Thyroid gland (tissue), 4 donors: ENCODE measurements around the gene PMS1. TPM values are rescaled to one million over a fixed set of nuclear protein-coding genes. Genes with fewer than 3 reads are reported as not detected.

ENCODE experiments used
- DNase-seq, 2 donors: peaks; one replicate each; pipeline ENCODE4 v3.0.0-alpha.2; 2019
- H3K27ac ChIP-seq, 3 donors: fragments of 200-600 bp; sonication (generic); 1 replicate in 2 of 3; 2 replicates in 1 of 3; pipeline ENCODE4 v1.5.1; 2016 to 2019; ENCODE audit warnings: mild to moderate bottlenecking in 1 of 3, moderate library complexity in 1 of 3
- H3K27me3 ChIP-seq: fragments of 200-600 bp; sonication (generic); one replicate; pipeline ENCODE4 v1.5.1; 2019
- H3K36me3 ChIP-seq, 2 donors: fragments of 200-600 bp; sonication (generic); one replicate each; pipeline ENCODE4 v1.5.1; 2016 to 2019
- H3K4me1 ChIP-seq, 2 donors: fragments of 200-600 bp; sonication (generic); one replicate each; pipeline ENCODE4 v1.5.1; 2017 to 2019
- H3K4me3 ChIP-seq, 3 donors: fragments of 200-600 bp; sonication (generic); replicated peaks in 1 of 3; 1 replicate in 2 of 3; 2 replicates in 1 of 3; pipeline ENCODE4 v1.5.1; 2016; ENCODE audit warnings: mild to moderate bottlenecking in 1 of 3
- H3K9me3 ChIP-seq: fragments of 200-600 bp; sonication (generic); one replicate; pipeline ENCODE4 v1.5.1; 2017
- POLR2A ChIP-seq, 2 donors: fragments of 450-650 bp; IDR thresholded peaks; one replicate each; pipeline ENCODE4 v1.6.1; 2017; ENCODE audit warnings: antibody characterized with exemption in 2 of 2, mild to moderate bottlenecking in 2 of 2, moderate library complexity in 1 of 2
- WGBS, 2 donors: methylation state at CpG; one replicate each; pipeline ENCODE4 v1.1.5; 2017; 5-methylcytosine and 5-hydroxymethylcytosine counted together
- intact Hi-C: fragments of 100-400 bp; cut with DNase I; formaldehyde crosslinking; loops from one replicate; pipeline ENCODE4 v1.15.1; 2023
- total RNA-seq, 4 donors: library from RNA; depleted of rRNA; stranded (reverse); fragments of >200 nt; gene quantifications; one replicate each; pipeline ENCODE4 v1.2.3, GENCODE V29; 2016
- TF ChIP-seq, protein P1 (sequence below), 6 experiments: fragments of 200-600 bp in 3 of 6; fragments of 450-650 bp in 3 of 6; sonication (generic) in 3 of 6; IDR thresholded peaks; one replicate each; pipeline ENCODE4 v1.5.1; 2016 to 2019; ENCODE audit warnings: antibody characterized with exemption in 6 of 6, mild to moderate bottlenecking in 2 of 6, inconsistent platforms in 1 of 6, moderate library complexity in 1 of 6

The PMS1 gene
- total RNA-seq, 4 donors from 2014 or later = 22.7 to 34.9 (median 28.1) TPM

DNA sequence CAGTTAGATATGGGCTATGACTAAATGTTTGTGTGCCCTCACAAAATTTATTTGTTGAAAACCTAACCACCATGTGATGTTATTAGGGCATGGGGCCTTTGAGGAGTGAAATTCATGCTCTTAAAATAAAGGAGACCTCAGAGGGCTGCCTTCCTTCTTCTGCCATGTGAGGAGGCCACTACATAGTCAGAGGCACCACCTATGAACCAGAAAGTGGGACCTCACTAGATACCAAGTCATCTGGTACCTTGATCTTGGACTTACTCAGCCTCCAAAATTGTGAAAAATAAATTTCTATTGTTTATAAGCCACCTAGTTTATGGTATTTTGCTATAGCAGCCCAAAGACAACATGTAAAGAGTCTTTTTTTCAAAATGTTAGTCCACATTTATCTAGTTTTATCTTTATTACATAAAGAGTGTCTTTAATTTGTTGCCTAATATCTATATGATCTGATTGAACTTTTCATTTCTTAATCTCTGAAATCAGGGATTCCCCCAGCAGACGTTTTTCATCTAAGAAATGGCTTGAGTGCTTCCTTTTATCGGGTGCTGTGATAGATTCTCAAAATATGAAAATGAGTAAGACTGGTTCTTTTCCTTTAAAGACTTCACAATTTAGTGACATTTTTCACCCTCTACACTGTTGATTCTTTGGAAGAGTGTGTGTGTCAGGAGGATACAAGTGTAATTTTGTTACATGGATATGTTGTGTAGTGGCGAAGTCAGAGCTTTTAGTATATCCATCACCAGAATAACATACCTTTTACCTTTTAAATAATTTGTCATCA lies 34.2 kb downstream of the PMS1 start:
- 92 to 95% methylated on average over 3 of the region's 3 CpGs for whole genome bisulfite sequencing, 2 donors

DNA sequence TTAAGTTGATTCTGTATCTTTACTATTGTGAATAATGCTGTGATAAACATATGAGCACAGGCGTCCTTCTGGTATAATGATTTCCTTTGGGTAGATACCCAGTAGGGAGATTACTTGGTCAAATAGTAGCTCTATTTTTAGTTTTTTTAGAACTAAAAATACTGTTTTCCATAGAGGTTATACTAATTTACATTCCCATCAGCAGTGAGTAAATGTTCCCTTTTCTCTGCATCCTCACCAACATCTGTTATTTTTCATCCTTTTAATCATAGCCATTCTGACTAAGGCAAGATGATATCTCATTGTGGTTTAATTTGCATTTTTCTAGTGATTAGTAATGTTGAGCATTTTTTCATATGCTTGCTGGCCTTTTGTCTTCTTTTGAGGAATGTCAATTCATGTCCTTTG lies 35.1 kb downstream of the PMS1 start:
- no peaks in the 10 kb centered on the region for H3K36me3 ChIP-seq
- intact Hi-C loops = no loop called here
- WGBS, 2 donors = 90 to 97% methylated on average over 1 of the region's 1 CpG
- H3K4me1 ChIP-seq = no peaks in the 10 kb centered on the region
- H3K27me3 ChIP-seq = no peaks in the 10 kb centered on the region
- DNase-seq = no peak
- no peak overlapping the region for H3K4me3 ChIP-seq
- TF ChIP-seq, protein P1, sequence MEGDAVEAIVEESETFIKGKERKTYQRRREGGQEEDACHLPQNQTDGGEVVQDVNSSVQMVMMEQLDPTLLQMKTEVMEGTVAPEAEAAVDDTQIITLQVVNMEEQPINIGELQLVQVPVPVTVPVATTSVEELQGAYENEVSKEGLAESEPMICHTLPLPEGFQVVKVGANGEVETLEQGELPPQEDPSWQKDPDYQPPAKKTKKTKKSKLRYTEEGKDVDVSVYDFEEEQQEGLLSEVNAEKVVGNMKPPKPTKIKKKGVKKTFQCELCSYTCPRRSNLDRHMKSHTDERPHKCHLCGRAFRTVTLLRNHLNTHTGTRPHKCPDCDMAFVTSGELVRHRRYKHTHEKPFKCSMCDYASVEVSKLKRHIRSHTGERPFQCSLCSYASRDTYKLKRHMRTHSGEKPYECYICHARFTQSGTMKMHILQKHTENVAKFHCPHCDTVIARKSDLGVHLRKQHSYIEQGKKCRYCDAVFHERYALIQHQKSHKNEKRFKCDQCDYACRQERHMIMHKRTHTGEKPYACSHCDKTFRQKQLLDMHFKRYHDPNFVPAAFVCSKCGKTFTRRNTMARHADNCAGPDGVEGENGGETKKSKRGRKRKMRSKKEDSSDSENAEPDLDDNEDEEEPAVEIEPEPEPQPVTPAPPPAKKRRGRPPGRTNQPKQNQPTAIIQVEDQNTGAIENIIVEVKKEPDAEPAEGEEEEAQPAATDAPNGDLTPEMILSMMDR (IDR thresholded peaks at IDR 0.05) = no peak
- TF ChIP-seq POLR2A (IDR thresholded peaks at IDR 0.05) = no peak
- H3K9me3 ChIP-seq = no peaks in the 10 kb centered on the region
- H3K27ac ChIP-seq = no peak overlapping the region

More for the DNA sequence above, 34.2 kb downstream of the PMS1 start:
- no peak for DNase-seq
- no peaks in the 10 kb centered on the region for H3K9me3 ChIP-seq
- no peak overlapping the region for H3K4me3 ChIP-seq
- H3K27ac ChIP-seq = no peak overlapping the region
- H3K4me1 ChIP-seq = no peaks in the 10 kb centered on the region
- TF ChIP-seq POLR2A (IDR thresholded peaks at IDR 0.05) = no peak
- TF ChIP-seq, protein P1 (IDR thresholded peaks at IDR 0.05) = no peak
- intact Hi-C loops = no loop called here
- H3K27me3 ChIP-seq = no peaks in the 10 kb centered on the region
- H3K36me3 ChIP-seq = no peaks in the 10 kb centered on the region

DNA sequence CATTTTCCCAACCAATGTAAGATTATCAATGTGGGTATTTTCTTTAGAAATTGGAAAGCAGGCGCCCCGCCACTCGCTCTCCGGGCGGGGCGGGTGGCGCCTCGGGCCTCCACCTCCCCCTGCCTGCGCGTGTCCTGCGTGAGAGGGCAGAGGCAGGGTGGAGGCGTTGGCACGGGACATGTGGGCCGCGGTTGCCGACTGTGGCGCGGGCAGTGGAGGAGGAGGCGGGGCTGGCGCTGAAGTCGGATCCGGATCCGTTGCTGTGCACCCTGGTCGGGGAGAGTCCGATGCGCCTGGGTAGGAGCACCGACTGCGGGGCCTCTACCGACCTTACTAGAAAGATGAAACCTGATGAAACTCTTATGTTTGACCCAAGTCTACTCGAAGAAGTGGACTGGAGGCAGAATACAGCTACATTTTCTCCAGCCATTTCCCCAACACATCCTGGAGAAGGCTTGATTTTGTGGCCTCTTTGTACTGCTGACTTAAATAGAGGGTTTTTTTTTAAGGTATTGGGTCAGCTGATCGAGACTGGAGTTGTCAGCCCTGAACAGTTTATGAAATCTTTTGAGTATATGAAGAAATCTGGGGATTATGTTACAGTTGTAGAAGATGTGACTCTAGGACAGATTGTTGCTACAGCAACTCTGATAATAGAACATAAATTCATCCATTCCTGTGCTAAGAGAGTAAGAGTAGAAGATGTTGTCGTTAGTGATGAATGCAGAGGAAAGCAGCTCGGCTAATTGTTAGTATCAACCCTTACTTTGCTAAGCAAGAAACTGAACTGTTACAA lies 37.9 kb downstream of the PMS1 start:
- Histone ChIP-seq H3K36me3 (no peaks in the 10 kb centered on the region), H3K27me3 (no peaks in the 10 kb centered on the region), H3K4me1 (no peaks in the 10 kb centered on the region), H3K4me3 (no peak overlapping the region), H3K27ac (no peak overlapping the region), H3K9me3 (no peaks in the 10 kb centered on the region)
- no peak for TF ChIP-seq POLR2A (IDR thresholded peaks at IDR 0.05)
- TF ChIP-seq, protein P1 (IDR thresholded peaks at IDR 0.05) = no peak
- DNase-seq = no peak
- WGBS, 2 donors = 97% methylated on average over 33 of the region's 33 CpGs
- intact Hi-C loops = no loop called here

DNA sequence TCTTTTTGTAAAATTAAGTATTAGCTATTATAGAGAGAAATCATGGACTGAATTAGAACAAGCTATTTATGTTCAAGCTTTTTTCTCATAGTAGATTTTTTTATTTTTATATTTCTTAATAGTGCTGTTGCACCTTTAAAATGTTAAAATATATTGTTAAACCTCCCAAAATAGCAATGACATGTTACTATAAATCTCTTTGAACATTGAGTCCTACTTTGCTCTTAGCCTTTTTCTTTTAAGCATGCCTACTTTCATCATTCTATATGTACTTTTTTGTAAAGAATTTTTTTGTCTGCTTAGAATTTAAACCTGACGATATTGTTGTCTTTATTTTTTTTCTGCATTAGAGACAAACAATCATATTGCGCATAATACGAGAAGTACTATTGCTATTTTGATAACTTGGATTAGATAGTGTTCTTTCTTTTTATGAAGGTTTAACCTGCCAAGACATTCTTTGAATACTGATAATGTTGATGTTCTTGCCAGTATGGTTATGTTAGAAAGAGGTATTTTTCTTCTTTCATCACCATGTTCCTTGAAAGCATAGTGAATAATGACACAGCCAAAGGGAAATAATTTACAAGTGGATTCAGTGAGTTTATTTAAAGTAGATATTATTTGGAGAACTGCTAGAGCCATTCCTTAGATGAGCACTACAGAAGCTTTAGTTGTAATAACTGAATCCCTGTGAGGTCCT lies 40.6 kb downstream of the PMS1 start:
- H3K27me3 ChIP-seq = no peaks in the 10 kb centered on the region
- no peak overlapping the region for H3K4me3 ChIP-seq
- DNase-seq = no peak
- intact Hi-C loops = no loop called here
- H3K36me3 ChIP-seq = no peaks in the 10 kb centered on the region
- H3K27ac ChIP-seq = no peak overlapping the region
- H3K9me3 ChIP-seq = no peaks in the 10 kb centered on the region
- 96 to 97% methylated on average over 3 of the region's 3 CpGs for WGBS, 2 donors
- TF ChIP-seq, protein P1 (IDR thresholded peaks at IDR 0.05) = no peak
- no peak for TF ChIP-seq POLR2A (IDR thresholded peaks at IDR 0.05)
- no peaks in the 10 kb centered on the region for H3K4me1 ChIP-seq
